Gastroesophageal sphincter (tissue), 4 donors: ENCODE measurements around the gene AP3S2. TPM values are rescaled to one million over a fixed set of nuclear protein-coding genes. Genes with fewer than 3 reads are reported as not detected.

Source experiments
- ATAC-seq: fragments of 150-250 bp; one replicate; pipeline ENCODE4 v1.9.1; 2016; ENCODE audit warnings: mild to moderate bottlenecking, moderate library complexity
- H3K27ac ChIP-seq, 4 donors: fragments of 200-600 bp; sonication (generic) in 3 of 4; 1 replicate in 3 of 4; 2 replicates in 1 of 4; pipeline ENCODE4 v1.5.1; 2016 to 2019
- H3K27me3 ChIP-seq: fragments of 200-600 bp; sonication (generic); one replicate; pipeline ENCODE4 v1.5.1; 2019
- H3K36me3 ChIP-seq, 2 donors: fragments of 200-600 bp; sonication (generic); one replicate each; pipeline ENCODE4 v1.5.1; 2019; ENCODE audit warnings: control low read depth in 1 of 2
- H3K4me1 ChIP-seq, 3 donors: fragments of 200-600 bp; sonication (generic); 1 replicate in 2 of 3; 2 replicates in 1 of 3; pipeline ENCODE4 v1.5.1; 2016 to 2019; ENCODE audit warnings: control low read depth in 2 of 3
- H3K4me3 ChIP-seq, 2 donors: fragments of 200-600 bp; sonication (generic); one replicate each; pipeline ENCODE4 v1.5.1; 2019; ENCODE audit warnings: mild to moderate bottlenecking in 1 of 2, moderate library complexity in 1 of 2
- H3K9me3 ChIP-seq, 3 donors: fragments of 200-600 bp; sonication (generic); one replicate each; pipeline ENCODE4 v1.5.1; 2017 to 2019; ENCODE audit warnings: control low read depth in 2 of 3
- EP300 ChIP-seq: sonication (generic); formaldehyde crosslinking; IDR thresholded peaks from one replicate; pipeline ENCODE4 v1.6.1; 2017; ENCODE audit warnings: antibody characterized with exemption, mild to moderate bottlenecking
- POLR2A ChIP-seq, 2 donors: fragments of 450-650 bp; IDR thresholded peaks; one replicate each; pipeline ENCODE4 v1.6.1; 2017; ENCODE audit warnings: antibody characterized with exemption in 2 of 2, mild to moderate bottlenecking in 2 of 2, moderate library complexity in 1 of 2
- POLR2AphosphoS5 ChIP-seq: sonication (generic); formaldehyde crosslinking; IDR thresholded peaks from one replicate; pipeline ENCODE4 v1.6.1; 2017; ENCODE audit warnings: antibody characterized with exemption
- WGBS, 2 donors: methylation state at CpG; one replicate each; pipeline ENCODE4 v1.1.5; 2018; ENCODE audit warnings: low coverage in 1 of 2; 5-methylcytosine and 5-hydroxymethylcytosine counted together
- total RNA-seq, 4 donors: library from RNA; depleted of rRNA; stranded (reverse); fragments of >200 nt; gene quantifications; one replicate each; pipeline ENCODE4 v1.1.0, GENCODE V29; 2016
- TF ChIP-seq, protein P1 (sequence below), 4 experiments: fragments of 200-600 bp in 2 of 4; fragments of 450-650 bp in 2 of 4; sonication (generic) in 1 of 4; IDR thresholded peaks; one replicate each; pipeline ENCODE4 v1.5.1; 2017 to 2019; ENCODE audit warnings: antibody characterized with exemption in 4 of 4, mild to moderate bottlenecking in 2 of 4, moderate library complexity in 2 of 4

Gene AP3S2
- total RNA-seq, 4 donors from 2014 or later, result 38.9 to 60.2 (median 46.2) TPM

DNA sequence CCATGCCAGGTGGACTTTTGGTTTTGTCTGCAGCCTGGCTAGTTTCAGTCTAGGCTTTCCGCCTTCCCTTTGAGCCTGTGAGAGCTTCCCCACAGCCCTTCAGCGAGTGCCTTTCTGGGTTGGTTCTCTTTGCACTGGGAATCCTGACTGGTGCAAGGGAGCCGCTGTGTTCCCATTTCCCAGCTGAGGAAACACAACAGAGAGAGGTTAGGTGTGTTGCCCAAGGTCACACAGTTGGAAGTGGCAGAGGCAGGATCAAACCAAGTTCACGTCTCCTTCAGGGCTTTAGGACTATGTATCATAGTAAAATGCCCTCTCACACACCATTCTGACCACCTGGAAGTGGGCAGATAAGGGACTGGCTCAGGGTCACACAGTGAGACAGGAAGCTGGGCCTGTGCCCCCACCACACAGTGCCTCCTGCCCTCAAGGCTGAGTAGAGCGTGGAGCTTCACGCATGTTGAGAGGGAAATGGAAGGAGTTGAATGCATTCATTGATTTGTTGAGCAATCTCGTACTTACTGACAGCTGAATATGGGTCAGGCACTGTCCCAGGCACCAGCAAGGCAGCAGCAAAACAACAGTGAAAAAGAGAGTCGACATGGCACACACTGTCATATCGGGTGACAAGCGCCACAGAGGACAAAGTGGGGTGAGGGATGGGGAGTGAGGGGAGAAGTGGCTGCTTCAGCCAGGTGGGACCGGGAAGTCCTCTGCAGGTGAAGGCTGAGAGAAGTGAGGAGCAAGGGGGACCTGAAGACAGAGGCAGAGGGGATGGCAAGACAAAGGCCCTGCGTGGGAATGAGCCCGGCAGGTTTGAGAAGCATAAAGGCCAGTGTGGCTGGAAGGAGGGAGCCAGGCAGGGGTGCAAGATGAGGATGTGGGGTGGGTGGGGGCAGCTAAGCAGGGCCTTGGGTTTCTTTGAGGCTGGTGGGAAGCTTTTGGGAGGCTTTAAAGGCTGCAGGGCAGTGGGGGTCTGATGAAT is 66.8 kb downstream of the AP3S2 start:
- peaks cover 3% of the 10 kb centered on the region for H3K27me3 ChIP-seq
- H3K4me1 ChIP-seq, result peaks cover 0 to 24% (median 12%) of the 10 kb centered on the region in 3 donors
- 88 to 91% methylated on average over 6 to 9 of the region's 13 CpGs for WGBS, 2 donors
- no peaks in the 10 kb centered on the region for H3K9me3 ChIP-seq
- peaks cover 0 to 2% of the 10 kb centered on the region in 2 donors for H3K36me3 ChIP-seq
- H3K4me3 ChIP-seq, result no peak overlapping the region
- H3K27ac ChIP-seq, result no peak overlapping the region
- TF ChIP-seq, protein P1, sequence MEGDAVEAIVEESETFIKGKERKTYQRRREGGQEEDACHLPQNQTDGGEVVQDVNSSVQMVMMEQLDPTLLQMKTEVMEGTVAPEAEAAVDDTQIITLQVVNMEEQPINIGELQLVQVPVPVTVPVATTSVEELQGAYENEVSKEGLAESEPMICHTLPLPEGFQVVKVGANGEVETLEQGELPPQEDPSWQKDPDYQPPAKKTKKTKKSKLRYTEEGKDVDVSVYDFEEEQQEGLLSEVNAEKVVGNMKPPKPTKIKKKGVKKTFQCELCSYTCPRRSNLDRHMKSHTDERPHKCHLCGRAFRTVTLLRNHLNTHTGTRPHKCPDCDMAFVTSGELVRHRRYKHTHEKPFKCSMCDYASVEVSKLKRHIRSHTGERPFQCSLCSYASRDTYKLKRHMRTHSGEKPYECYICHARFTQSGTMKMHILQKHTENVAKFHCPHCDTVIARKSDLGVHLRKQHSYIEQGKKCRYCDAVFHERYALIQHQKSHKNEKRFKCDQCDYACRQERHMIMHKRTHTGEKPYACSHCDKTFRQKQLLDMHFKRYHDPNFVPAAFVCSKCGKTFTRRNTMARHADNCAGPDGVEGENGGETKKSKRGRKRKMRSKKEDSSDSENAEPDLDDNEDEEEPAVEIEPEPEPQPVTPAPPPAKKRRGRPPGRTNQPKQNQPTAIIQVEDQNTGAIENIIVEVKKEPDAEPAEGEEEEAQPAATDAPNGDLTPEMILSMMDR (IDR thresholded peaks at IDR 0.05), result no peak
- TF ChIP-seq POLR2A (IDR thresholded peaks at IDR 0.05) (no peak), POLR2AphosphoS5 (no peak), EP300 (no peak)
- ATAC-seq, result no peak

DNA sequence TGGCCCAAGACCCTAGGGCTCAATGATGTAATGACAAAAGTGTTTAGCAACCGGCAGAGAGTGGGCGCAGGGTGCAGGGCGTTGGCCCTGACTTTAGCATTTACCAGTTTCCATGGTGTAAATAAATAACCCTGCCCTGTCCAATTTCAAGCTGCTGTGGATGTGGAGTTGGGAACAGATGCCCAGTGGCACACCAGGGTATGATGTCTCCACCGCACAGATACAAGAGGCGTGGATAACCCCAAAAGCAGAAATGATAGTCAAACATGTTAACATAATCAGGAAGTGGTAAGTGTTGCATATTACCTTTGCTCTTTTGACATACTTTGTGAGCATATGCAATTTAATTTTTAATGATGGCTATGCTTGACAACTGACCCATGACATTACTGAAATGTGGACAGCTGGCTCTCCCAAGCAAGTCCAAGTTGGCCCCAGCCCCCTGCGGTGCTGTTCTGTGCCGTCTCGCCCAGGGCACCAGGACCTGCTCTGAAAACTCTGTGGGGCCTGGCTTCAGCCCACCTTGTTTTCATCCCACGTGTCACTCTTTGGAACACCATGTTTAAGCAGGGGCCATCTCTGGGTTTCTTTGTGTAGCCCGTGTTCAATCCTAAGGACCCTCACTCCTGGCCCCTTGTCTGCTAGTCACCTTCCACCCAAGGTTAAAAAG is 68.4 kb downstream of the AP3S2 start:
- Histone ChIP-seq H3K4me1 (peaks cover 0 to 24% (median 12%) of the 10 kb centered on the region in 3 donors), H3K27me3 (peaks cover 16% of the 10 kb centered on the region), H3K4me3 (no peak overlapping the region), H3K27ac (no peak overlapping the region), H3K36me3 (no peaks in the 10 kb centered on the region), H3K9me3 (no peaks in the 10 kb centered on the region)
- WGBS, 2 donors, result 75 to 100% methylated on average over 2 to 10 of the region's 10 CpGs
- TF ChIP-seq, protein P1 (IDR thresholded peaks at IDR 0.05), result no peak
- TF ChIP-seq POLR2AphosphoS5, result no peak
- no peak for TF ChIP-seq EP300
- TF ChIP-seq POLR2A (IDR thresholded peaks at IDR 0.05), result no peak
- no peak for ATAC-seq

DNA sequence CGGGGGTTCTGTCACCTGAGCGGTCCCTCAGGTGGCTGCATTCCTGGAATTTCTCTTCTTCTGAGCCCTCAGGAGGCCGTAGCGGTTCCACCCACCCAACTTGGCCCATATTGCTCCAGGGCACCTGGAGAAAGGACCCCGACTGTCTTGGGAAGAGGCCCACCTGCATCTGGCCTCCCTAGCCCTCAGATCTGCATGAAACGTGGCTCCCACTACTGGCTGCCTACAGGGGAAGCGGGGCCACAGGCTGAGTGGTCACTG is 69.3 kb downstream of the AP3S2 start:
- no peak for TF ChIP-seq EP300
- TF ChIP-seq POLR2AphosphoS5, result no peak
- TF ChIP-seq, protein P1 (IDR thresholded peaks at IDR 0.05), result no peak
- no peak for TF ChIP-seq POLR2A (IDR thresholded peaks at IDR 0.05)
- Histone ChIP-seq H3K27ac (no peak overlapping the region), H3K36me3 (no peaks in the 10 kb centered on the region), H3K4me1 (peaks cover 0 to 23% (median 12%) of the 10 kb centered on the region in 3 donors), H3K27me3 (peaks cover 24% of the 10 kb centered on the region), H3K9me3 (no peaks in the 10 kb centered on the region), H3K4me3 (no peak overlapping the region)
- ATAC-seq, result no peak
- WGBS, 2 donors, result no CpG with 5 or more reads among the region's 7 CpGs

DNA sequence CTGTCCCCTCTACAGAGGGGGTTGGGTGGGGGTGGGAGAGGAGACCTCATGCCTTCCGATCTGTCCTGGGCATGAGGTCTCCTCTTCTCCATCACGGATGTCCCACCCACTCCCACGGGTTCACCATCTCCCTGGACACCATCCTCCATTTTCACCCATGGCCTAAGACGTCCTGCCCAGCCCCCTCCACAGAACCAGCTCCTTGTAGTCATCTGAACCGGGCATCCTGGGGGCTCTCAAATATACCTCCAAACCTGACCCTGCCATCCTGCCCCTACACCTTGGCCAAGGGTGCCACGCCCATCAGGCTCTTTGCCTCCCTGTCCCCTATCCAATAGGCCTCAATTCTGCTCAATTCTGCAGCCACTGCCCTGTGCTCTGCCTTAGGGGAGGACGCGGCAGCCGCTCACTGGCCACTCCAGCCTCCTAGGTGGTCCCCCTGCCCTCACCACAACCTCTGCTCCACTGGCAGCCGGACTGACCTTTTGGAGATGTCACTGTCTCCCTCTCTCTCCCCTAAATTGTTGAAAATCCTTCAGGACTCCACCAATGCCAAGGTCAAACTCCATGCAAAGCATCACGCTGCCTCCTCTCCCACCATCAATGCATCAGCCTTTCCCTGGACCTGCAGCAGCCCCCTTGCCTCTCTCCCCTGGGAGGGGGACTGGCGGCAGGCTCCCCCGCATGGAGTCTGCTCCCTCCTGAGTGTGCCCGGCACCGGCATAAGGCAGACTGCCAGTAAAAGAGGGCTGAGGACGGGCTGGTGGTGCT is 69.8 kb downstream of the AP3S2 start:
- no peak overlapping the region for H3K27ac ChIP-seq
- TF ChIP-seq EP300 (no peak), POLR2A (IDR thresholded peaks at IDR 0.05) (no peak), POLR2AphosphoS5 (no peak)
- TF ChIP-seq, protein P1 (IDR thresholded peaks at IDR 0.05), result no peak

More for the DNA sequence above, 69.8 kb downstream of the AP3S2 start:
- H3K4me1 ChIP-seq, result peaks cover 0 to 18% (median 12%) of the 10 kb centered on the region in 3 donors
- no peak for ATAC-seq
- peaks cover 29% of the 10 kb centered on the region for H3K27me3 ChIP-seq
- no peaks in the 10 kb centered on the region for H3K36me3 ChIP-seq
- H3K4me3 ChIP-seq, result no peak overlapping the region
- 69 to 84% methylated on average over 2 to 10 of the region's 16 CpGs for whole genome bisulfite sequencing, 2 donors
- H3K9me3 ChIP-seq, result no peaks in the 10 kb centered on the region
